Activated B cell treated with CpG ODN at 0.5 μM for 24 hours (primary cell): Measurements from ENCODE around the gene ZYX. TPM values are rescaled to one million over a fixed set of nuclear protein-coding genes. Genes with fewer than 3 reads are reported as not detected.
A peak's percentile ranks its signal among the peaks of the same experiment; 100 is the strongest.

Source experiments
- ATAC-seq: fragments of 200-7000 bp; cut with Tn5 transposase; one replicate; pipeline ENCODE4 v1.10.0; 2021; ENCODE audit warnings: low read depth, mild to moderate bottlenecking, moderate library complexity
- CTCF ChIA-PET: fragments of 350-600 bp; sonication (Branson Sonifier 250); formaldehyde crosslinking; loops from one replicate; lab custom pipeline; 2021; ENCODE audit warnings: antibody characterized with exemption; lab: Charles Lee
- POLR2A ChIA-PET: fragments of 350-600 bp; sonication (Branson Sonifier 250); formaldehyde crosslinking; loops from one replicate; lab custom pipeline; 2021; ENCODE audit warnings: antibody characterized with exemption; lab: Charles Lee
- DNase-seq: peaks from one replicate; pipeline ENCODE4 v3.0.0; 2022
- H3K27ac Mint-ChIP-seq: one replicate; pipeline ENCODE4 v1.8.0; 2020; ENCODE audit warnings: mixed read lengths
- H3K27me3 Mint-ChIP-seq: one replicate; pipeline ENCODE4 v1.8.0; 2021; ENCODE audit warnings: mixed read lengths
- H3K36me3 Mint-ChIP-seq: one replicate; pipeline ENCODE4 v1.8.0; 2021; ENCODE audit warnings: low read depth, mixed read lengths
- H3K4me1 Mint-ChIP-seq: one replicate; pipeline ENCODE4 v1.8.0; 2021; ENCODE audit warnings: mixed read lengths
- H3K4me3 Mint-ChIP-seq: one replicate; pipeline ENCODE4 v1.8.0; 2020; ENCODE audit warnings: mild to moderate bottlenecking, mixed read lengths
- H3K9me3 Mint-ChIP-seq: one replicate; pipeline ENCODE4 v1.8.0; 2020; ENCODE audit warnings: mixed read lengths
- CTCF ChIP-seq: fragments of 200-600 bp; IDR thresholded peaks from one replicate; pipeline ENCODE4 v1.8.0; 2022; ENCODE audit warnings: antibody characterized with exemption, mild to moderate bottlenecking
- intact Hi-C: fragments of 100-400 bp; cut with micrococcal nuclease; formaldehyde crosslinking; loops from one replicate; pipeline ENCODE4 v1.15.1; 2024
- total RNA-seq: library from RNA; stranded (reverse); gene quantifications from 2 replicates; pipeline ENCODE4 v1.2.3, GENCODE V29; 2022

ZYX gene
- total RNA-seq, 1 donor from 2014 or later: 101 TPM

- TF ChIP-seq CTCF: no peak
- intact Hi-C loops: no loop called here
- Mint-ChIP-seq H3K9me3 (no peaks in the 10 kb centered on the region), H3K4me3 (no peak overlapping the region), H3K27ac (no peak overlapping the region), H3K27me3 (peaks cover 29% of the 10 kb centered on the region), H3K36me3 (no peaks in the 10 kb centered on the region), H3K4me1 (peaks cover 3% of the 10 kb centered on the region)
- ChIA-PET POLR2A (no interaction called here), CTCF (no interaction called here)
- ATAC-seq: no peak
- DNase-seq: no peak
Measured at GRCh38 chr7:143356414-143357050, 24.6 kb upstream of the ZYX start.

DNA sequence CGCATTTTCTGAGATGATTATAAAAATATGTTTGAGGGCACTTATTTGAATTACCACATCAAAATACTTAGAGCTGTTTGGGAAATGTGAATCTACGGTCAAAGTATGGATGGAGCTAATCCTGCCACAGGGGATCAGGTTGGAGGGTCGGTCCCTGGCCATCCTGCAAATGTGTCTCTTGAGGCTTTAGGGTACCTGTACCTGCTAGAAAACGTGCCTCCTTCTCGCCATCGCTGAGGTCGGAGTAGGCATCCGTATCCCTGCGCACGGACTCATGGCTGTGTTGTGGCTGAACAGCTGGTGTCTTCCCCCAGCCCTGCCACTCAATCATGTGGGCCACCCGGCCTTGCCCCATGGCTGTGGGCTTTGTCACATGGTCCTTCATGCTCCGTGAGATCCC, 22.5 kb upstream of the ZYX start:
- ChIA-PET CTCF (no interaction called here), POLR2A (no interaction called here)
- DNase-seq: no peak
- Mint-ChIP-seq H3K36me3 (no peaks in the 10 kb centered on the region), H3K9me3 (no peaks in the 10 kb centered on the region), H3K27ac (no peak overlapping the region), H3K4me3 (no peak overlapping the region), H3K27me3 (peaks cover 33% of the 10 kb centered on the region), H3K4me1 (peaks cover 11% of the 10 kb centered on the region)
- no peak for ATAC-seq
- intact Hi-C loops: no loop called here
- TF ChIP-seq CTCF: no peak

DNA sequence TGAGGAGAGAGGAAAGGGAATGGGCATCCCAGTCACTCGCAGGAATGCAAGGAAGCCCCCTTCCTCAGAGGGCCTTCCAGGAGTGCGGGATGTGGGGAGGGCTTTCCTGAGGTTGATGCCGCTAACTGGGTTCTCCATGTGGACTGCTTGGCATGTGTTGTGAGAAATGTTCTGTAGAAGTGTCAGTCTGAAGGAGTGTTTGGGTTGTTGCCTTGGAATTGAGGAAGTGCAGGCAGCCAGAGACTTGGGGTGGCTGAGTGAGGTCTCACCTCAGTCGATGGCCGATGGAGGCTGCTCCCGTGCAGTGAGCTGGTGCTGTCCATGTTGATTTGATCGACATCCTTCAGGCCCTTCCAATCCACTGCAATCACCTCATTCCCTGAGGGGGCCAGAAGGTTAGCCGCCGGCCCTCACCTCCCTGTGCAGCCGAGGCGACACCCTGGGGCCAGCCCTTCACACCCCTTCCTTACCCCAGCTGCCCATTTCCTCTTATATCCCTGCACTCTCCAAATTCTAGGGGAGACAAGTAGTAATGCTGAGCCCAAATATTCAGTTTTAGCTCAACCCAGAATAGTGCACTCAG, 21.3 kb upstream of the ZYX start:
- ChIA-PET POLR2A (no interaction called here), CTCF (interaction anchor here (0.8 kb wide), 1 partner anchor 119 kb away, joined by 3 read pairs; no protein-coding TSS in a partner anchor)
- TF ChIP-seq CTCF: no peak
- no peaks in the 10 kb centered on the region for H3K36me3 Mint-ChIP-seq
- no peaks in the 10 kb centered on the region for H3K9me3 Mint-ChIP-seq
- no peak overlapping the region for H3K27ac Mint-ChIP-seq
- peaks cover 42% of the 10 kb centered on the region for H3K27me3 Mint-ChIP-seq
- peaks cover 11% of the 10 kb centered on the region for H3K4me1 Mint-ChIP-seq
- DNase-seq: no peak
- ATAC-seq: no peak
- no peak overlapping the region for H3K4me3 Mint-ChIP-seq
- intact Hi-C loops: no loop called here

DNA sequence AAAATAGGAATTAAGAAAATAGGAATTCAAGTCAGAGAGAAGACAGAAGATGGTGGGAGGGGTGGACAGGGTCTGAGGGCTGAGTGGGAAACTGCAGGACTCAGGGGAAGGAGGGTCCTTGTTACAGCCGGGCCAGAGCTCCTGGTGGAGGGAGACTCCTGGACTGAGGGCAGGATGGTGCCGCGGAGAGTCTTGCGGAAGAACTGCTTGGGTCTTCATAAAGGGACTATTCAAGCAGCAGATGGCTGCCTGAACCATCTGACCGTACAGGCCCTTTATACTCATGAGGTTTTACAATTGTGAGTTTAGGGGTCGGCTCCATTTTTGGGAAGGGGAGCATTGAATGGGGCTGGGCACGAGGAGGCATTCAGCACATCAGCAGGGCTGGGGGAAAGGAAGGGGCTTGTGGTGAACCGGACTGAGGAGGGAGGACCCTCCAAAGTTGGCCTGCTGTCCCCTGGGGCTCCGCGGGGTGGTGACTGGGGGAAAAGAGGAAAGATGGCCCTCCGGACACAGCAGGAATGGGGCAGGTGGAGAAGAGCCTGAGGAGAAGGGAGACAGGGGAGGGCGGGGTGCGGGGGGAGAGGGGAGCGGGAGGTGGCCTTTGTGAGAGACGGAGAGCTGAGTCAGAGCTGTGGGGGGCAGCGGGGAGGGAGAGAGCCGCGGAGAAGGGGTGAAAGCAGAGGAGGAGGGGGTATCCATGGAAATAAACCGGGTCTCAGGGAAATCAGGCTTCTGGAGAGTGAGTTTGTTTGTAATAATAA, 20.2 kb upstream of the ZYX start:
- Mint-ChIP-seq H3K27ac (no peak overlapping the region), H3K36me3 (no peaks in the 10 kb centered on the region), H3K4me1 (peaks cover 11% of the 10 kb centered on the region), H3K4me3 (peak overlapping the region; percentile 53), H3K27me3 (peaks cover 42% of the 10 kb centered on the region), H3K9me3 (no peaks in the 10 kb centered on the region)
- CTCF ChIA-PET: interaction anchor here (0.8 kb wide), 1 partner anchor 121 kb away, joined by 3 read pairs; no protein-coding TSS in a partner anchor
- intact Hi-C loops: no loop called here
- no peak for ATAC-seq
- DNase-seq: no peak
- no peak for TF ChIP-seq CTCF
- POLR2A ChIA-PET: no interaction called here

DNA sequence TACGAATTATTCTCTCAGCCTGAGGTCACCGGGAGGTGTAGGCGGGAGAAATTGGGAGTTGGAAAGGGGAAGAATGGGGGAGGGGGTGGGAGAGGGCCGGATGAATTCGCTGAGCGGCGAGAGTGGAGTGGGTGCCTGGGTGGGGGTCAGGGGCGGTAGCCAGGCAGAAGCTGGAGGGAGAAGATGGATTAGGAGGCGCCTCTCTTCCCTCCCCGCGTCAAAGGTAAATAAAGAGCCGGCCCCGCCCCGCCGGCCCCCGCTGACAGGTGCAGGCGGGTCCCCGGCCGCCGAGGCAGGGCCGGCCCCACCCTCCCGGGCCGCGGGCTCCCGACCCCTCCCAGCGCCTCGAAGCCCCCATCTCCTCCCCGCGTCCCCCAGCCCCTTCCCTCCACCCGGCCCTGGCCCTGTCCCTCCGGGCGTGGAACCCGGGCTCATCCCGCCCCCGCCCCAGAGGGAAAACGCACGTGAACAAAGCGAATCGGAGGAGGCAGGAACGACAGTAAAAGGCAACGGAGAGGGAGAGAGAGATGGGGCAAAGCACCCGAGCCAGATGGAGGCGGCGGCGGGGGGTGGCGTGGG, 19.5 kb upstream of the ZYX start:
- Mint-ChIP-seq H3K27ac (no peak overlapping the region), H3K4me3 (peak overlapping the region; percentile 82)
- CTCF ChIA-PET: no interaction called here

More for the DNA sequence above, 19.5 kb upstream of the ZYX start:
- Mint-ChIP-seq H3K36me3 (no peaks in the 10 kb centered on the region), H3K9me3 (no peaks in the 10 kb centered on the region), H3K4me1 (peaks cover 11% of the 10 kb centered on the region), H3K27me3 (peaks cover 45% of the 10 kb centered on the region)
- peak; percentile 35 for ATAC-seq
- TF ChIP-seq CTCF: no peak
- POLR2A ChIA-PET: no interaction called here
- DNase-seq: no peak
- intact Hi-C loops: loop anchor here (1.0 kb wide), 1 partner anchor 121 kb away; no protein-coding TSS in a partner anchor
